GM23248 (cell line): ENCODE results near the gene KIF7.

Source experiments
- EZH2 ChIP-seq: fragments of 200-600 bp; sonication (generic); IDR thresholded peaks from 2 replicates; pipeline ENCODE4 v1.6.1; 2018; ENCODE audit warnings: antibody characterized with exemption, mild to moderate bottlenecking; ENCODE audit not compliant: insufficient read depth, poor library complexity, severe bottlenecking
- EZH2phosphoT487 ChIP-seq: fragments of 200-600 bp; sonication (generic); IDR thresholded peaks from 2 replicates; pipeline ENCODE4 v1.6.1; 2018; ENCODE audit warnings: antibody characterized with exemption, moderate library complexity, mild to moderate bottlenecking, low read depth; ENCODE audit not compliant: insufficient read depth

GRCh38 chr15:89640245-89640644 lies 15.0 kb downstream of the KIF7 start:
- no peak for TF ChIP-seq EZH2
- no peak for TF ChIP-seq EZH2phosphoT487
